K562 (cell line): ENCODE data around the gene TPD52L2. TPM values are rescaled to one million over a fixed set of nuclear protein-coding genes. Genes with fewer than 3 reads are reported as not detected.

ENCODE experiments used
- ATAC-seq: fragments of 200-7000 bp; cut with Tn5 transposase; 3 replicates; pipeline ENCODE4 v1.9.1; 2020; ENCODE audit warnings: moderate library complexity
- BruUV-seq: library from RNA; stranded (reverse); fragments of 400-500 nt; replicated peaks from 2 replicates; lab custom pipeline; 2021; lab: Mats Ljungman, UMichigan
- CTCF ChIA-PET: fragments of 300-600 bp; formaldehyde crosslinking; extraction: SDS; loops from one replicate; lab custom pipeline; 2021; ENCODE audit warnings: low intra/inter-chr PET ratio; lab: Yijun Ruan, JAX
- POLR2A ChIA-PET: fragments of 300-600, 350-650 bp; sonication (Branson Sonifier 250); formaldehyde crosslinking; extraction: SDS; loops from one replicate; lab custom pipeline; 2021; ENCODE audit warnings: antibody characterized with exemption, inconsistent platforms; lab: Yijun Ruan, JAX
- DNase-seq, 4 experiments: peaks; one replicate each; pipeline versions ENCODE4 v3.0.0 to v3.0.0-alpha.2; 2011 to 2018; ENCODE audit warnings: low spot score in 3 of 4, mixed read lengths in 3 of 4; ENCODE audit errors: extremely low read depth in 1 of 4
- FAIRE-seq: peaks from 2 replicates; lab custom pipeline; 2011; peaks lifted over from hg19 to GRCh38; lab: Jason Lieb, UNC
- H2AFZ ChIP-seq: 2 replicates; pipeline ENCODE4 v1.6.0; 2011; ENCODE audit warnings: low read depth, low read length, control low read depth, inconsistent platforms
- H3K27ac ChIP-seq: fragments of 200-600 bp; 3 replicates; pipeline ENCODE4 v1.8.0; 2011; ENCODE audit warnings: low read depth, mild to moderate bottlenecking, control low read depth, inconsistent platforms, low read length, moderate library complexity, mixed read lengths; ENCODE audit errors: extremely low read depth
- H3K27me3 ChIP-seq, 2 experiments: fragments of 300-600 bp in 1 of 2; 2 replicates in 1 of 2; 3 replicates in 1 of 2; pipeline versions ENCODE4 v1.6.0 to v1.8.0; 2011; ENCODE audit warnings: inconsistent platforms in 2 of 2, low read length in 2 of 2, mild to moderate bottlenecking in 1 of 2, mixed read lengths in 1 of 2, moderate library complexity in 1 of 2; ENCODE audit not compliant: control insufficient read depth in 2 of 2, insufficient read depth in 2 of 2
- H3K36me3 ChIP-seq: fragments of 300-600 bp; 3 replicates; pipeline ENCODE4 v1.8.0; 2011; ENCODE audit warnings: mild to moderate bottlenecking, low read length, inconsistent platforms; ENCODE audit not compliant: control insufficient read depth, insufficient read depth
- H3K4me1 ChIP-seq, 2 experiments: fragments of 200-600 bp in 1 of 2; replicated peaks in 1 of 2; 2 replicates in 1 of 2; 3 replicates in 1 of 2; pipeline versions ENCODE4 v1.5.1 to v1.8.0; 2011; ENCODE audit warnings: inconsistent platforms in 2 of 2, low read length in 2 of 2, mild to moderate bottlenecking in 1 of 2, mixed read lengths in 1 of 2, moderate library complexity in 1 of 2; ENCODE audit not compliant: control insufficient read depth in 2 of 2, insufficient read depth in 2 of 2
- H3K4me2 ChIP-seq: 2 replicates; pipeline ENCODE4 v1.6.1; 2011; ENCODE audit warnings: low read length, control low read depth, inconsistent platforms, mixed read lengths; ENCODE audit not compliant: insufficient read depth
- H3K4me3 ChIP-seq: fragments of 200-600 bp; sonication (generic), shearing (Covaris generic); 2 replicates; pipeline ENCODE4 v1.5.1; 2016; ENCODE audit warnings: control low read depth, inconsistent platforms
- H3K79me2 ChIP-seq: fragments of 200-600 bp; 3 replicates; pipeline ENCODE4 v1.8.0; 2011; ENCODE audit warnings: low read length, inconsistent platforms; ENCODE audit not compliant: control insufficient read depth, insufficient read depth
- H3K9ac ChIP-seq, 2 experiments: 2 replicates each; pipeline versions ENCODE4 v1.6.0 to v1.6.1; 2011; ENCODE audit warnings: low read depth in 2 of 2, low read length in 2 of 2, control low read depth in 1 of 2, inconsistent platforms in 1 of 2, mild to moderate bottlenecking in 1 of 2, mixed read lengths in 1 of 2; ENCODE audit not compliant: insufficient read depth in 1 of 2
- H3K9me1 ChIP-seq: one replicate; pipeline ENCODE4 v1.6.0; 2011; ENCODE audit warnings: inconsistent platforms, mild to moderate bottlenecking, low read length, moderate library complexity; ENCODE audit not compliant: control insufficient read depth, insufficient read depth
- H3K9me3 ChIP-seq: replicated peaks from 2 replicates; pipeline ENCODE4 v1.5.1; 2011; ENCODE audit warnings: low read depth, low read length, inconsistent platforms; ENCODE audit not compliant: control insufficient read depth, insufficient read depth
- H4K20me1 ChIP-seq: replicated peaks from 2 replicates; pipeline ENCODE4 v1.6.1; 2011; ENCODE audit warnings: low read length, inconsistent platforms, mixed read lengths; ENCODE audit not compliant: control insufficient read depth, insufficient read depth
- CAMTA2 ChIP-seq: fragments of 250-450 bp; sonication (Bioruptor Pico); conservative IDR thresholded peaks from 2 replicates; pipeline ENCODE4 v1.5.1; 2022
- CXXC5 ChIP-seq: fragments of 250-450 bp; sonication (Bioruptor Pico); IDR thresholded peaks from 2 replicates; pipeline ENCODE4 v1.8.0; 2022; ENCODE audit warnings: inconsistent platforms, mild to moderate bottlenecking, moderate library complexity
- DMBX1 ChIP-seq: fragments of 250-450 bp; sonication (Bioruptor Pico); IDR thresholded peaks from 2 replicates; pipeline ENCODE4 v1.8.0; 2022; ENCODE audit warnings: inconsistent platforms, mild to moderate bottlenecking, moderate library complexity, borderline replicate concordance
- EHMT2 ChIP-seq: fragments of 450-650 bp; IDR thresholded peaks from 2 replicates; pipeline ENCODE4 v1.6.1; 2018; ENCODE audit warnings: antibody characterized with exemption
- HDGF ChIP-seq: fragments of 450-650 bp; IDR thresholded peaks from 2 replicates; pipeline ENCODE4 v1.6.1; 2016
- JUNB ChIP-seq: fragments of 450-650 bp; formaldehyde crosslinking; conservative IDR thresholded peaks from 2 replicates; pipeline ENCODE4 v1.4.0; 2020; ENCODE audit warnings: mild to moderate bottlenecking
- MYBL2 ChIP-seq, 2 experiments: fragments of 450-650 bp in 1 of 2; sonication (generic) in 1 of 2; formaldehyde crosslinking in 1 of 2; IDR thresholded peaks; 2 replicates each; pipeline versions ENCODE4 v1.6.1 to v1.8.1; 2017 to 2022; ENCODE audit warnings: borderline replicate concordance in 1 of 2, inconsistent platforms in 1 of 2, low read depth in 1 of 2, mild to moderate bottlenecking in 1 of 2, missing genetic modification reagents in 1 of 2, moderate library complexity in 1 of 2
- PHB ChIP-seq: fragments of 250-450 bp; sonication (Bioruptor Pico); IDR thresholded peaks from 2 replicates; pipeline ENCODE4 v1.5.0; 2021
- RAD51 ChIP-seq: fragments of 450-650 bp; IDR thresholded peaks from 2 replicates; pipeline ENCODE4 v1.7.1; 2016; ENCODE audit warnings: low read depth, mild to moderate bottlenecking, borderline replicate concordance
- RBM17 ChIP-seq: fragments of 200-400 bp; formaldehyde crosslinking; IDR thresholded peaks from 2 replicates; pipeline ENCODE4 v1.6.1; 2017; ENCODE audit warnings: low read depth, mild to moderate bottlenecking, low read length, borderline replicate concordance
- RNF2 ChIP-seq: sonication (generic); IDR thresholded peaks from 2 replicates; pipeline ENCODE4 v1.6.1; 2016
- SAFB ChIP-seq: fragments of 200-400 bp; formaldehyde crosslinking; IDR thresholded peaks from 2 replicates; pipeline ENCODE4 v1.6.1; 2017; ENCODE audit warnings: low read depth, low read length, borderline replicate concordance
- SLC30A9 ChIP-seq: fragments of 250-450 bp; sonication (Bioruptor Pico); IDR thresholded peaks from 2 replicates; pipeline ENCODE4 v1.8.0; 2022; ENCODE audit warnings: mild to moderate bottlenecking, moderate library complexity
- SREBF1 ChIP-seq: fragments of 150-350 bp; IDR thresholded peaks from 2 replicates; pipeline ENCODE4 v1.6.1; 2014; ENCODE audit warnings: antibody characterized with exemption, low read depth, low read length, borderline replicate concordance
- TRIM28 ChIP-seq: fragments of 450-650 bp; IDR thresholded peaks from 2 replicates; pipeline ENCODE4 v1.6.1; 2017
- ZFPM2 ChIP-seq: fragments of 250-450 bp; sonication (Bioruptor Pico); IDR thresholded peaks from 2 replicates; pipeline ENCODE4 v1.5.1; 2022; ENCODE audit warnings: mild to moderate bottlenecking
- ZNF175 ChIP-seq: fragments of 200-800 bp; sonication (Bioruptor generic); IDR thresholded peaks from 2 replicates; pipeline ENCODE4 v1.6.1; 2016; ENCODE audit warnings: low read depth, mild to moderate bottlenecking, missing genetic modification characterization, missing compliant biosample characterization
- WGBS: fragments of 100-300 bp; shearing (Covaris generic); methylation state at CpG from one replicate; pipeline ENCODE4 v1.1.6; 2016; ENCODE audit warnings: low coverage, mixed read lengths; ENCODE audit not compliant: insufficient coverage; ENCODE audit errors: missing lambda C conversion rate; 5-methylcytosine and 5-hydroxymethylcytosine counted together
- in situ Hi-C: fragments of 300-500 bp; cut with MboI; formaldehyde crosslinking; loops from 4 replicates; pipeline ENCODE4 v1.15.0; 2018; ENCODE audit warnings: inconsistent platforms, mixed read lengths
- intact Hi-C: fragments of 100-400 bp; cut with micrococcal nuclease; formaldehyde crosslinking; loops from 2 replicates; pipeline ENCODE4 v1.14.2; 2022
- polyA plus RNA-seq, 8 experiments: library from polyadenylated mRNA; depleted of rRNA in 4 of 8; stranded (reverse) in 5 of 8; unstranded in 3 of 8; fragments of >200 nt; fragmentation: Nextera tagmentation in 2 of 8; fragmentation: Illumina TruSeq in 1 of 8; extraction: Ambion mirVana in 2 of 8; extraction: Trizol in 1 of 8; gene quantifications; 2 replicates each; pipeline versions ENCODE4 v1.2.1 to v1.2.3, GENCODE V29; 2011 to 2014; ENCODE audit warnings: inconsistent platforms in 1 of 8, missing spikeins in 1 of 8
- total RNA-seq, 7 experiments: library from RNA; depleted of rRNA in 6 of 7; stranded (reverse); fragments of >200 nt in 6 of 7; fragmentation: Illumina TruSeq in 2 of 7; extraction: Trizol in 2 of 7; gene quantifications; 2 replicates each; pipeline versions ENCODE4 v1.2.1 to v1.2.3, GENCODE V29; 2011 to 2021; ENCODE audit warnings: low replicate concordance in 1 of 7
- TF ChIP-seq, protein P1 (sequence below): IDR thresholded peaks from 2 replicates; pipeline ENCODE4 v1.6.1; 2011; ENCODE audit not compliant: insufficient read length; ENCODE audit errors: extremely low read depth

TPD52L2 gene
- total and polyA plus RNA-seq, 9 of the 15 experiments (the other 6 are each of a cell fraction or from before 2014, with no cell fraction given) = 1.9 to 117 (median 74.6) TPM

DNA sequence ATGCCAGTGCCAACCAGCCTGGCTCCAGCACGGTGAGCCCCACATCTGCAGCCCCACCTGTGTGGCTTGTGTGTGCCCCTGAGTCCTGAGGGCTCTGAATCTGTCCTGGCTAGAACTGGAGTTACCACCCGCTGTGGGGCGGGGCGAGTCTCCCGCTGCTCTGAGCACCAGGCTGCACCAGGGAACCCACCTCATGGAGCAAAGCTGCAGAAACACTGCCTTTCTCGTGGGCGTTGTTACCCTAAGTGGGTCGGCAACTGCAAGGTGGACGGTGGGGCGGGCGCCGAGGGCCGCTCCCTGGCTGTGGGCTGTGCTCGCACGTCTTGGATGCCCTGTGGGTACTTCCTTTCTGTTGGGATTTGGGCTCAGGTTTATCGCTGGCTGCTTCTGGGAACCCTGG lies 21.3 kb upstream of the TPD52L2 start:
- Histone ChIP-seq H3K36me3 (no peaks in the 10 kb centered on the region), H3K4me1 (peaks cover 24 to 59% of the 10 kb centered on the region in 2 experiments), H3K27me3 (no peaks in the 10 kb centered on the region), H3K79me2 (no peaks in the 10 kb centered on the region; the same call in 2 of the 3 replicates), H2AFZ (no peak overlapping the region), H3K27ac (no peak overlapping the region), H3K4me3 (no peak overlapping the region), H3K9me1 (peaks cover 2% of the 10 kb centered on the region), H3K4me2 (no peak overlapping the region), H3K9me3 (no peaks in the 10 kb centered on the region), H3K9ac (no peak overlapping the region), H4K20me1 (no peaks in the 10 kb centered on the region)
- FAIRE-seq = no peak
- BruUV-seq = no TSS peak
- intact Hi-C loops = no loop called here
- in situ Hi-C loops = no loop called here
- DNase-seq = no peak
- ChIA-PET POLR2A (no interaction called here), CTCF (no interaction called here)
- ATAC-seq = no peak
- TF ChIP-seq EHMT2 (no peak), CXXC5 (CRISPR knock-in tag) (no peak)
- WGBS = 16% methylated on average over 16 of the region's 16 CpGs

DNA sequence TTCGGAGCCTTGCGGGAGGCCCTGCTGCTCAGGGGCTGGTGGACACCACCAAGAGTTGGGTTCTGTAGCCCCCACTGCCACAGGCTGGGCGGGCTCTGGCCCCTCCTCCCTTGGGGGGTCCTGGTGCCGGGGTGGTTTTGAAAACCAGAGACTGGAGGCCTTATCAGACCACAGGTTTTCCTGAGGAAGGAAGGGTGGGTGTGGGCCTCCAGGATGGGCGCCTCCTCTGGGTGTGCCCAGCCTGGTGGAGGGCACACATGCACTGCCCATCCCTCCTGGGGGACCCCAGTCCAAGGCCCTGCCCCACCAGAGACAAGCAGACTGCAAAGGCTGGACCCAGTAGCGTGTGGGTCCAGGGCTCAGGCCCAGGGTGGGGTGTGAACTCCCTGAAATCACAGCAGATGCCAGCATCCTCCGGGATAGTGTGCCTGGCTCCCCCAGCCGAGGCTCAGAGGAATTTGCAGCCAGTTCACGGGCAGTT lies 20.5 kb upstream of the TPD52L2 start:
- Histone ChIP-seq H3K9me3 (no peaks in the 10 kb centered on the region), H3K4me3 (no peak overlapping the region), H3K9me1 (peaks cover 2% of the 10 kb centered on the region), H2AFZ (no peak overlapping the region), H4K20me1 (no peaks in the 10 kb centered on the region), H3K36me3 (no peaks in the 10 kb centered on the region), H3K4me2 (no peak overlapping the region), H3K27me3 (no peaks in the 10 kb centered on the region), H3K27ac (no peak overlapping the region), H3K79me2 (no peaks in the 10 kb centered on the region; the same call in 2 of the 3 replicates), H3K9ac (no peak overlapping the region), H3K4me1 (peaks cover 24 to 61% of the 10 kb centered on the region in 2 experiments)
- ChIA-PET POLR2A (no interaction called here), CTCF (no interaction called here)
- in situ Hi-C loops (no loop called here), intact Hi-C loops (no loop called here)
- TF ChIP-seq SREBF1 (no peak), SAFB (no peak), SLC30A9 (CRISPR knock-in tag) (no peak), RNF2 (no peak), JUNB (no peak), ZNF175 (CRISPR knock-in tag) (no peak), TRIM28 (no peak), PHB (no peak), RAD51 (no peak), HDGF (no peak), MYBL2 (IDR thresholded peaks at IDR 0.05; ENCODE audit: low read depth) (no peak), MYBL2 (CRISPR knock-in tag; IDR thresholded peaks at IDR 0.05; ENCODE audit: borderline replicate concordance) (no peak), DMBX1 (CRISPR knock-in tag) (no peak), RBM17 (no peak), ZFPM2 (CRISPR knock-in tag) (no peak), CAMTA2 (CRISPR knock-in tag) (no peak)
- TF ChIP-seq, protein P1, sequence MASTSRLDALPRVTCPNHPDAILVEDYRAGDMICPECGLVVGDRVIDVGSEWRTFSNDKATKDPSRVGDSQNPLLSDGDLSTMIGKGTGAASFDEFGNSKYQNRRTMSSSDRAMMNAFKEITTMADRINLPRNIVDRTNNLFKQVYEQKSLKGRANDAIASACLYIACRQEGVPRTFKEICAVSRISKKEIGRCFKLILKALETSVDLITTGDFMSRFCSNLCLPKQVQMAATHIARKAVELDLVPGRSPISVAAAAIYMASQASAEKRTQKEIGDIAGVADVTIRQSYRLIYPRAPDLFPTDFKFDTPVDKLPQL = no peak
- WGBS = 57% methylated on average over 4 of the region's 9 CpGs
- DNase-seq = no peak
- no peak for FAIRE-seq
- BruUV-seq = no TSS peak
- no peak for ATAC-seq
